HFF-Myc (cell line): ENCODE results near the gene RPS6KA2.

Source experiments
- DNase-seq: peaks from one replicate; pipeline ENCODE4 v3.0.0-alpha.2; 2011; ENCODE audit warnings: low read depth; ENCODE audit errors: extremely low read depth
- H3K4me3 ChIP-seq: replicated peaks from 2 replicates; pipeline ENCODE4 v1.5.1; 2011; ENCODE audit warnings: low read depth, mild to moderate bottlenecking, control low read depth, low read length
- CTCF ChIP-seq: IDR thresholded peaks from 2 replicates; pipeline ENCODE4 v1.5.1; 2012; ENCODE audit warnings: mild to moderate bottlenecking, low read depth, low read length, control low read depth; ENCODE audit errors: missing control alignments

RPS6KA2 gene

GRCh38 chr6:166411721-166412151, 215.3 kb downstream of the RPS6KA2 start:
- no peak overlapping the region for H3K4me3 ChIP-seq
- no peak for DNase-seq
- TF ChIP-seq CTCF = no peak

GRCh38 chr6:166411271-166411670, 215.8 kb downstream of the RPS6KA2 start:
- H3K4me3 ChIP-seq = no peak overlapping the region
- no peak for TF ChIP-seq CTCF
- no peak for DNase-seq

GRCh38 chr6:166410426-166410935, 216.6 kb downstream of the RPS6KA2 start:
- no peak for DNase-seq
- no peak for TF ChIP-seq CTCF
- no peak overlapping the region for H3K4me3 ChIP-seq

- no peak for DNase-seq
- H3K4me3 ChIP-seq = no peak overlapping the region
- no peak for TF ChIP-seq CTCF
These were observed 217.9 kb downstream of the RPS6KA2 start for GRCh38 chr6:166408936-166409755.

GRCh38 chr6:166406197-166406596, 220.9 kb downstream of the RPS6KA2 start:
- TF ChIP-seq CTCF = no peak

GRCh38 chr6:166405386-166405785, 221.7 kb downstream of the RPS6KA2 start:
- TF ChIP-seq CTCF = no peak
- no peak for DNase-seq
- H3K4me3 ChIP-seq = no peak overlapping the region

More at GRCh38 chr6:166406197-166406596, 220.9 kb downstream of the RPS6KA2 start:
- DNase-seq = no peak
- no peak overlapping the region for H3K4me3 ChIP-seq
